Hepatic stellate cell (primary cell): ENCODE measurements around the gene GPR84.

ENCODE experiments used
- DNase-seq: peaks from one replicate; pipeline ENCODE4 v3.0.0; 2011; ENCODE audit warnings: low spot score

Gene GPR84

GRCh38 chr12:54373649-54374561 is 9.6 kb upstream of the GPR84 start:
- no peak for DNase-seq

- no peak for DNase-seq
Measured at GRCh38 chr12:54372113-54372806, 8.0 kb upstream of the GPR84 start.

GRCh38 chr12:54371328-54372112 is 7.2 kb upstream of the GPR84 start:
- DNase-seq, result no peak

GRCh38 chr12:54370171-54370730 is 6.0 kb upstream of the GPR84 start:
- peak; percentile 90 for DNase-seq

GRCh38 chr12:54369597-54370131 is 5.4 kb upstream of the GPR84 start:
- DNase-seq, result no peak

GRCh38 chr12:54368709-54369596 is 4.7 kb upstream of the GPR84 start:
- DNase-seq, result peak; percentile 86

GRCh38 chr12:54368025-54368708 is 3.9 kb upstream of the GPR84 start:
- DNase-seq, result no peak

GRCh38 chr12:54363618-54364017 is 668 bp downstream of the GPR84 start:
- no peak for DNase-seq

- DNase-seq, result no peak
Measured at GRCh38 chr12:54363047-54363446, 1.2 kb downstream of the GPR84 start.

GRCh38 chr12:54360717-54361456 is 3.4 kb downstream of the GPR84 start:
- DNase-seq, result peak; percentile 47

- DNase-seq, result no peak
Measured at GRCh38 chr12:54359762-54360351, 4.4 kb downstream of the GPR84 start.

- peak; percentile 99 for DNase-seq
Measured at GRCh38 chr12:54358945-54359761, 5.1 kb downstream of the GPR84 start.

- DNase-seq, result no peak
Measured at GRCh38 chr12:54358191-54358944, 5.9 kb downstream of the GPR84 start.

- DNase-seq, result no peak
Measured at GRCh38 chr12:54357506-54358190, 6.6 kb downstream of the GPR84 start.

- DNase-seq, result no peak
Measured at GRCh38 chr12:54356951-54357356, 7.3 kb downstream of the GPR84 start.

GRCh38 chr12:54356228-54356627 is 8.1 kb downstream of the GPR84 start:
- DNase-seq, result no peak
